HepG2 (cell line): ENCODE results near the gene COQ9. TPM values are rescaled to one million over a fixed set of nuclear protein-coding genes. Genes with fewer than 3 reads are reported as not detected.
A peak's percentile ranks its signal among the peaks of the same experiment; 100 is the strongest.

Source experiments
- ATF1 ChIP-seq: IDR thresholded peaks from 2 replicates; pipeline ENCODE4 v1.6.1; 2016; ENCODE audit warnings: mild to moderate bottlenecking, control low read depth
- ATF7-NPFF ChIP-seq: sonication (generic); formaldehyde crosslinking; IDR thresholded peaks from 2 replicates; pipeline ENCODE4 v1.8.1; 2023; ENCODE audit warnings: mild to moderate bottlenecking, low read depth, missing genetic modification reagents, moderate library complexity
- BRD4 ChIP-seq: sonication (generic); formaldehyde crosslinking; IDR thresholded peaks from 2 replicates; pipeline ENCODE4 v1.4.0; 2020; ENCODE audit warnings: missing genetic modification reagents
- CEBPZ ChIP-seq: IDR thresholded peaks from 2 replicates; pipeline ENCODE4 v1.6.1; 2012; ENCODE audit warnings: low read length, improper control_type of control experiment
- IRF2 ChIP-seq: IDR thresholded peaks from 2 replicates; pipeline ENCODE4 v1.6.1; 2018; ENCODE audit warnings: missing genetic modification reagents, missing compliant biosample characterization
- MBNL3 ChIP-seq: fragments of 250-450 bp; sonication (Bioruptor Pico); conservative IDR thresholded peaks from 2 replicates; pipeline ENCODE4 v1.8.0; 2022; ENCODE audit warnings: mild to moderate bottlenecking, inconsistent platforms
- PCBP1 ChIP-seq: fragments of 200-400 bp; formaldehyde crosslinking; IDR thresholded peaks from 2 replicates; pipeline ENCODE4 v1.6.1; 2017; ENCODE audit warnings: mild to moderate bottlenecking, low read depth, low read length, borderline replicate concordance
- RELA ChIP-seq: sonication (generic); formaldehyde crosslinking; IDR thresholded peaks from 2 replicates; pipeline ENCODE4 v1.4.0; 2020; ENCODE audit warnings: missing genetic modification reagents
- TAF1 ChIP-seq: sonication (generic); formaldehyde crosslinking; IDR thresholded peaks from 2 replicates; pipeline ENCODE4 v1.4.0; 2020; ENCODE audit warnings: missing genetic modification reagents
- TBP ChIP-seq: sonication (generic); formaldehyde crosslinking; IDR thresholded peaks from 2 replicates; pipeline ENCODE4 v1.5.0; 2020; ENCODE audit warnings: missing genetic modification reagents
- TBX2 ChIP-seq: sonication (generic); formaldehyde crosslinking; IDR thresholded peaks from 2 replicates; pipeline ENCODE4 v1.5.0; 2020; ENCODE audit warnings: missing genetic modification reagents, mild to moderate bottlenecking, borderline replicate concordance
- U2AF1 ChIP-seq: fragments of 200-400 bp; formaldehyde crosslinking; optimal IDR thresholded peaks from 2 replicates; pipeline ENCODE3; 2017; ENCODE audit warnings: mild to moderate bottlenecking, low read depth, low read length
- ZMYM4 ChIP-seq: sonication (generic); formaldehyde crosslinking; IDR thresholded peaks from 2 replicates; pipeline ENCODE4 v1.8.1; 2023; ENCODE audit warnings: mild to moderate bottlenecking, missing genetic modification reagents
- ZNF232 ChIP-seq: sonication (generic); formaldehyde crosslinking; IDR thresholded peaks from 2 replicates; pipeline ENCODE4 v1.4.0; 2020; ENCODE audit warnings: missing genetic modification reagents, borderline replicate concordance
- ZNF280D ChIP-seq: sonication (generic); formaldehyde crosslinking; IDR thresholded peaks from 2 replicates; pipeline ENCODE4 v1.5.1; 2020; ENCODE audit warnings: mild to moderate bottlenecking, missing genetic modification reagents
- ZNF713 ChIP-seq: sonication (generic); formaldehyde crosslinking; IDR thresholded peaks from 2 replicates; pipeline ENCODE4 v1.4.0; 2020; ENCODE audit warnings: mild to moderate bottlenecking, missing genetic modification reagents
- ZNF740 ChIP-seq: sonication (generic); formaldehyde crosslinking; IDR thresholded peaks from 2 replicates; pipeline ENCODE4 v1.4.0; 2020; ENCODE audit warnings: missing genetic modification reagents
- ZNF761 ChIP-seq: sonication (generic); formaldehyde crosslinking; conservative IDR thresholded peaks from 2 replicates; pipeline ENCODE4 v1.4.0; 2020; ENCODE audit warnings: mild to moderate bottlenecking, missing genetic modification reagents
- ZNF816 ChIP-seq: sonication (generic); formaldehyde crosslinking; IDR thresholded peaks from 2 replicates; pipeline ENCODE4 v1.8.0; 2022; ENCODE audit warnings: missing genetic modification reagents, mild to moderate bottlenecking, borderline replicate concordance
- ZSCAN30 ChIP-seq: sonication (generic); formaldehyde crosslinking; IDR thresholded peaks from 2 replicates; pipeline ENCODE4 v1.5.0; 2020; ENCODE audit warnings: mild to moderate bottlenecking, missing genetic modification reagents
- ZSCAN5A ChIP-seq: sonication (generic); formaldehyde crosslinking; IDR thresholded peaks from 2 replicates; pipeline ENCODE4 v1.8.0; 2022; ENCODE audit warnings: mild to moderate bottlenecking, missing genetic modification reagents, borderline replicate concordance
- polyA plus RNA-seq, 8 experiments: library from polyadenylated mRNA; depleted of rRNA in 3 of 8; stranded (reverse) in 7 of 8; unstranded in 1 of 8; fragments of >200 nt; fragmentation: Illumina TruSeq in 4 of 8; extraction: Trizol in 4 of 8; gene quantifications; 2 replicates each; pipeline versions ENCODE4 v1.2.1 to v1.2.3, GENCODE V29; 2011 to 2016; ENCODE audit warnings: low read depth in 4 of 8, missing spikeins in 1 of 8, mixed read lengths in 1 of 8; ENCODE audit not compliant: insufficient read depth in 1 of 8
- total RNA-seq, 5 experiments: library from RNA; depleted of rRNA; stranded (reverse); fragments of >200 nt; fragmentation: Illumina TruSeq; extraction: Trizol; gene quantifications; 2 replicates each; pipeline ENCODE4 v1.2.3, GENCODE V29; 2016; ENCODE audit warnings: low read depth in 1 of 5

Gene COQ9
- total and polyA plus RNA-seq, 2 of the 13 experiments (the other 11 are each of a cell fraction or from before 2014, with no cell fraction given) = 57.5 to 108 TPM

- TF ChIP-seq ZMYM4 (CRISPR knock-in tag) = peak; percentile 100
- TF ChIP-seq ZNF232 = peak; percentile 87; the same call in 1 of the 2 replicates
- TF ChIP-seq MBNL3 = no peak
- TF ChIP-seq TBX2 (CRISPR knock-in tag) = peak; percentile 77; the same call in 1 of the 2 replicates
- TF ChIP-seq CEBPZ = no peak
- TF ChIP-seq ZNF713 = peak; percentile 64; the same call in 1 of the 2 replicates
- TF ChIP-seq ATF1 = no peak
- TF ChIP-seq RELA (CRISPR knock-in tag) = 0 out of 2 replicates have a peak, but pooled peaks have one; percentile 72
- peak; percentile 72 for TF ChIP-seq U2AF1
- TF ChIP-seq ZNF761 (CRISPR knock-in tag) = peak; percentile 82; the same call in 1 of the 2 replicates
- TF ChIP-seq ATF7-NPFF (CRISPR knock-in tag) = peak; percentile 84
- TF ChIP-seq ZNF740 (CRISPR knock-in tag) = 0 out of 2 replicates have a peak, but pooled peaks have one; percentile 61
- no peak for TF ChIP-seq ZSCAN30 (CRISPR knock-in tag)
- TF ChIP-seq ZNF816 (CRISPR knock-in tag) = peak; percentile 85; the same call in 1 of the 2 replicates
- TF ChIP-seq BRD4 = peak; percentile 97
- peak; percentile 81; the same call in 1 of the 2 replicates for TF ChIP-seq TBP (CRISPR knock-in tag)
- TF ChIP-seq ZSCAN5A (CRISPR knock-in tag) = peak; percentile 84; the same call in 1 of the 2 replicates
- TF ChIP-seq TAF1 (CRISPR knock-in tag) = peak; percentile 99
- TF ChIP-seq IRF2 = peak; percentile 98
- 0 out of 2 replicates have a peak, but pooled peaks have one; percentile 25 for TF ChIP-seq ZNF280D (CRISPR knock-in tag)
- TF ChIP-seq PCBP1 = 0 out of 2 replicates have a peak, but pooled peaks have one; percentile 28
Observed at GRCh38 chr16:57462209-57462977, 15.1 kb downstream of the COQ9 start, which contains the start of gene POLR2C (continued).
